ENCODE data around the gene NOC2L. TPM values are rescaled to one million over a fixed set of nuclear protein-coding genes. Genes with fewer than 3 reads are reported as not detected.

The NOC2L gene
- total and polyA plus RNA-seq, 9 of the 15 experiments (the other 6 are each of a cell fraction or from before 2014, with no cell fraction given) = 4.0 to 410 (median 200) TPM

GRCh38 chr1:921011-921837 lies 37.8 kb downstream of the NOC2L start (continued):
- no peak for TF ChIP-seq DEAF1 (CRISPR knock-in tag; IDR thresholded peaks at IDR 0.05)
- TF ChIP-seq SNIP1 (IDR thresholded peaks at IDR 0.05; ENCODE audit: low read depth) = no peak
- no peak for TF ChIP-seq GABPA (tag; conservative IDR thresholded peaks at IDR 0.05; ENCODE audit: low read depth)
- no peak for TF ChIP-seq CBX2 (IDR thresholded peaks at IDR 0.05; ENCODE audit: insufficient read depth, low read length, poor library complexity, severe bottlenecking)
- no peak for TF ChIP-seq SRSF1 (IDR thresholded peaks at IDR 0.05; ENCODE audit: low read depth, low read length)
- no peak for TF ChIP-seq AFF4 (CRISPR knock-in tag; IDR thresholded peaks at IDR 0.05)
- TF ChIP-seq CTBP1 (IDR thresholded peaks at IDR 0.05; ENCODE audit: borderline replicate concordance) = peak; percentile 87
- TF ChIP-seq MXI1 (IDR thresholded peaks at IDR 0.05; ENCODE audit: low read depth, low read length) = no peak
- no peak for TF ChIP-seq HNRNPK (IDR thresholded peaks at IDR 0.05; ENCODE audit: low read depth, low read length, poor library complexity, severe bottlenecking)
- TF ChIP-seq GTF3C2 (IDR thresholded peaks at IDR 0.05; ENCODE audit: borderline replicate concordance, extremely low read depth, insufficient read length) = peak; percentile 33
- TF ChIP-seq NFYB (IDR thresholded peaks at IDR 0.05; ENCODE audit: extremely low read depth, insufficient read length) = no peak
- no peak for TF ChIP-seq FOXJ3 (CRISPR knock-in tag; IDR thresholded peaks at IDR 0.05)
- TF ChIP-seq ZNF239 (CRISPR knock-in tag; IDR thresholded peaks at IDR 0.05) = no peak
- no peak for TF ChIP-seq NBN (IDR thresholded peaks at IDR 0.05; ENCODE audit: low read depth)
